OCI-LY7 (cell line): ENCODE data around the gene FOXN4. TPM values are rescaled to one million over a fixed set of nuclear protein-coding genes. Genes with fewer than 3 reads are reported as not detected.

Experiments
- BruUV-seq: library from RNA; stranded (reverse); fragments of 400-500 nt; replicated peaks from 2 replicates; lab custom pipeline; 2021; lab: Mats Ljungman, UMichigan
- CTCF ChIA-PET: fragments of 300-600 bp; sonication (Branson Sonifier 250); formaldehyde crosslinking; loops from one replicate; lab custom pipeline; 2022; ENCODE audit warnings: antibody characterized with exemption; ENCODE audit not compliant: unreplicated experiment; lab: Charles Lee
- POLR2A ChIA-PET: fragments of 300-600 bp; sonication (Branson Sonifier 250); formaldehyde crosslinking; loops from one replicate; lab custom pipeline; 2022; ENCODE audit warnings: antibody characterized with exemption; lab: Charles Lee
- DNase-seq: peaks from one replicate; pipeline ENCODE4 v3.0.0-alpha.2; 2015; ENCODE audit warnings: low spot score
- H2AFZ ChIP-seq: fragments of 200-600 bp; sonication (generic), shearing (Covaris generic); 2 replicates; pipeline ENCODE4 v1.6.1; 2014; ENCODE audit warnings: mild to moderate bottlenecking, antibody characterized with exemption, low read length, moderate library complexity
- H3K27ac ChIP-seq: fragments of 200-600 bp; sonication (generic); 2 replicates; pipeline ENCODE4 v1.5.1; 2014; ENCODE audit warnings: mixed run types, low read depth, mild to moderate bottlenecking, moderate library complexity, low read length, inconsistent platforms; ENCODE audit not compliant: poor library complexity, severe bottlenecking
- H3K36me3 ChIP-seq: fragments of 200-600 bp; sonication (generic); 2 replicates; pipeline ENCODE4 v1.6.1; 2014; ENCODE audit warnings: mild to moderate bottlenecking, antibody characterized with exemption, low read length, moderate library complexity, mixed read lengths; ENCODE audit not compliant: insufficient read depth
- H3K4me1 ChIP-seq: fragments of 200-600 bp; sonication (generic); 2 replicates; pipeline ENCODE4 v1.5.1; 2014; ENCODE audit warnings: mild to moderate bottlenecking, low read length; ENCODE audit not compliant: insufficient read depth, poor library complexity, severe bottlenecking
- H3K4me2 ChIP-seq: fragments of 200-600 bp; sonication (generic); 2 replicates; pipeline ENCODE4 v1.6.1; 2014; ENCODE audit warnings: mild to moderate bottlenecking, low read length
- H3K4me3 ChIP-seq: fragments of 200-600 bp; sonication (generic); 2 replicates; pipeline ENCODE4 v1.5.1; 2014; ENCODE audit warnings: mild to moderate bottlenecking, low read depth, low read length; ENCODE audit not compliant: poor library complexity, severe bottlenecking
- H3K79me2 ChIP-seq: fragments of 200-600 bp; sonication (generic); 2 replicates; pipeline ENCODE4 v1.6.1; 2016; ENCODE audit warnings: low read depth, mild to moderate bottlenecking, low read length, moderate library complexity, mixed read lengths; ENCODE audit not compliant: insufficient read depth
- H3K9me2 ChIP-seq: fragments of 200-600 bp; sonication (generic); 2 replicates; pipeline ENCODE4 v1.6.1; 2016; ENCODE audit warnings: mild to moderate bottlenecking, low read length, mixed read lengths; ENCODE audit not compliant: insufficient read depth
- H3K9me3 ChIP-seq: fragments of 200-600 bp; sonication (generic); 2 replicates; pipeline ENCODE4 v1.6.1; 2014; ENCODE audit warnings: mild to moderate bottlenecking, mixed run types, low read length, mixed read lengths
- H4K20me1 ChIP-seq: fragments of 200-600 bp; sonication (generic); 2 replicates; pipeline ENCODE4 v1.6.1; 2014; ENCODE audit warnings: mild to moderate bottlenecking, antibody characterized with exemption, low read length, moderate library complexity, mixed read lengths; ENCODE audit not compliant: insufficient read depth
- CTCF ChIP-seq: fragments of 200-600 bp; sonication (generic); conservative IDR thresholded peaks from 2 replicates; pipeline ENCODE4 v1.5.1; 2014; ENCODE audit warnings: mild to moderate bottlenecking, antibody characterized with exemption, low read length, moderate library complexity, mixed read lengths
- EZH2phosphoT487 ChIP-seq: fragments of 200-600 bp; sonication (generic); IDR thresholded peaks from 2 replicates; pipeline ENCODE4 v1.6.1; 2018; ENCODE audit warnings: low read depth, borderline replicate concordance, mild to moderate bottlenecking, mixed run types, antibody characterized with exemption, low read length, moderate library complexity, mixed read lengths
- intact Hi-C: fragments of 100-400 bp; cut with micrococcal nuclease; formaldehyde crosslinking; loops from one replicate; pipeline ENCODE4 v1.10.0; 2022; ENCODE audit not compliant: unreplicated experiment
- total RNA-seq, 2 experiments: library from RNA; depleted of rRNA in 1 of 2; stranded (reverse); fragments of >200 nt in 1 of 2; shearing (Covaris generic) in 1 of 2; gene quantifications; 2 replicates each; pipeline ENCODE4 v1.2.3, GENCODE V29; 2014 to 2022

The FOXN4 gene
- total RNA-seq, 2 experiments from 2014 or later, result 2.7 to 4.5 TPM

DNA sequence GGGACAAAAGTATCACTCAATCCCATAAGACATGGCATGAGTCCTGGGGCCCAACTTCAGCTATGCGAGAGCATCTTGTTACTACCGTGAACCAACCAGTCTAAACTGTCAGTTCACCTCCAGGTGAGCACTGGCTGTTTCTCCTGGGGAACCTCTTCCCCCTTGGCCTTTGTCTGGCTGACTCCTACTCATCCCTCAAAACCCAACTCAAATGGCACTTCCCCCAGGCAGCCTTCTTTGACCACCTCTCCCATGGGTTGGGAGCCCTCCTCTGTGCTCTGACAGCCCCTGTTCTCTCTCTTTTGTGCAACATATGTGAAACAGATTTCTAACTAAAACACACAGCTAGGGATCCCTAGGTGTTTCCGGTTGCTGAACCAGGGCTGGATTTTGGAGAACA is 37.7 kb downstream of the FOXN4 start:
- intact Hi-C loops, result no loop called here
- Histone ChIP-seq H3K79me2 (no peaks in the 10 kb centered on the region), H2AFZ (no peak overlapping the region), H3K36me3 (no peaks in the 10 kb centered on the region), H3K4me1 (peaks cover 1% of the 10 kb centered on the region), H3K9me3 (no peaks in the 10 kb centered on the region), H3K9me2 (no peaks in the 10 kb centered on the region), H3K4me2 (no peak overlapping the region), H4K20me1 (no peaks in the 10 kb centered on the region), H3K4me3 (no peak overlapping the region), H3K27ac (no peak overlapping the region)
- no TSS peak for BruUV-seq
- TF ChIP-seq EZH2phosphoT487 (no peak), CTCF (no peak)
- POLR2A ChIA-PET, result interaction anchor here (0.6 kb wide), 1 partner anchor 40 kb away, joined by 3 read pairs; no protein-coding TSS in a partner anchor
- no peak for DNase-seq
- CTCF ChIA-PET, result no interaction called here

DNA sequence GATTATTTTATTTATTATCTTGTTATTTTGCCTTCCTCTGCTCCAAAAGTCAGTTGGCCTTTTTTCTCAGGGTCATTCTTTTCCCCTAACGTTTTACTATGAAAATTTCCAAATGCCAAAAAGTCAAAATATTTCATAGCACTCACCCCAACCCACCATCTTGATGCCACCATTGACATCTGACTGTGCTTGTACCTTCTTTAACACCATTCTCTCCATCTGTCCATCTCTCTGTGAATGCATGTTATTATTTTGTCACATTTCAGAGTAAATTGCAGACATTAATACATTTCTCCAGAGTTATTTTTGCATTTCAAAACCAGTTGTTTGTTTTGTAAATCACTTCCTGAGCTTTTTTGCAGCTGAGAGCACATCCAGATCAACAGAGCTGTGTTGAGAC is 38.6 kb downstream of the FOXN4 start:
- DNase-seq, result no peak
- H3K79me2 ChIP-seq, result no peaks in the 10 kb centered on the region
- no peak; the same call in 1 of the 2 replicates for TF ChIP-seq CTCF
- TF ChIP-seq EZH2phosphoT487, result no peak
- no peaks in the 10 kb centered on the region for H3K9me3 ChIP-seq
- H3K4me3 ChIP-seq, result no peak overlapping the region
- H3K9me2 ChIP-seq, result no peaks in the 10 kb centered on the region
- no peaks in the 10 kb centered on the region for H3K36me3 ChIP-seq
- ChIA-PET POLR2A (interaction anchor here (0.6 kb wide), 1 partner anchor 74 kb away, joined by 3 read pairs; no protein-coding TSS in a partner anchor), CTCF (no interaction called here)
- no peak overlapping the region for H3K27ac ChIP-seq
- intact Hi-C loops, result no loop called here
- H3K4me1 ChIP-seq, result no peaks in the 10 kb centered on the region
- no TSS peak for BruUV-seq
- H4K20me1 ChIP-seq, result no peaks in the 10 kb centered on the region
- H2AFZ ChIP-seq, result no peak overlapping the region
- no peak overlapping the region for H3K4me2 ChIP-seq

DNA sequence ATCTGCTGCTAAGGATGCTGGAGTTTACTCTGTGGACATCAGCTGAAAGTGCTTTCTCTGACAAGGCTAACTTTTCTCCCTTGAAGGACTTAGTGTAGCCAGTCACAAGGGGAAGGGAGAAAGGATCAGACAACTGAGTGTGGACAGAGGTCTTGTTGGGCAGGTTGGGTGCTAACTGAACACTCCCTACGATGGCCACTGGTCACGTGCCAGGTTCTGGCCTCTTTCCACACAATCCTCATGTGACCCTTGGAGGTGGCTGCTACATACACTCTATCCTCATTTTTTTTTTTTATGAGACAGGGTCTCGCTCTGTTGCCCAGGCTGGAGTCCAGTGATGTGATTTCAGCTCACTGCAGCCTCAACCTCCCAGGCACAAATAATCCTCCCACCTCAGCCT is 39.7 kb downstream of the FOXN4 start:
- Histone ChIP-seq H3K4me2 (no peak overlapping the region), H2AFZ (no peak overlapping the region), H4K20me1 (no peaks in the 10 kb centered on the region), H3K9me3 (no peaks in the 10 kb centered on the region), H3K79me2 (no peaks in the 10 kb centered on the region), H3K4me1 (no peaks in the 10 kb centered on the region), H3K36me3 (no peaks in the 10 kb centered on the region), H3K27ac (no peak overlapping the region), H3K4me3 (no peak overlapping the region), H3K9me2 (no peaks in the 10 kb centered on the region)
- ChIA-PET CTCF (no interaction called here), POLR2A (interaction anchor here (0.6 kb wide), 2 partner anchors 120 to 204 kb away, joined by 3 read pairs; no protein-coding TSS in a partner anchor)
- no TSS peak for BruUV-seq
- intact Hi-C loops, result no loop called here
- no peak for TF ChIP-seq EZH2phosphoT487
- no peak for DNase-seq
